ENCODE data around the gene INSYN2A.

DNA sequence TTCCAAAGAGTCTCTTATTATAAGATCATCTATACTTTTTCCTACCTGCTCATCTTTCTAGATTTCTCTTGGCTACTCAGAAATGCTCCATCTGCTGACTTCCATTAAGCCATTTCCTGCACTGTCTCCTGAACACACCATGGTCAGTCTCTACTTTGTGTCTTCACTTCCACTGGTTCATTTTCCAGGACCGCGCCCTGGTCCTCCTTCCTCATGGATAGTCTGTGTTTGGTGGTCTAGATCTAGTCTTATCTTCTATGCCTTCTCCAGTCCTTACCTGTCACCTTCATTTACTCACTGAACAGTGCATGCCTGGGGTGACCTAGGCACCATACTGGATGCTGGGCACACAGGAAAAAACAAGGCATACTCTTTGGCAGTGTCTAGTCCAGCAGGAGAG lies 11.8 kb downstream of the INSYN2A start:
- TF ChIP-seq, protein P1, sequence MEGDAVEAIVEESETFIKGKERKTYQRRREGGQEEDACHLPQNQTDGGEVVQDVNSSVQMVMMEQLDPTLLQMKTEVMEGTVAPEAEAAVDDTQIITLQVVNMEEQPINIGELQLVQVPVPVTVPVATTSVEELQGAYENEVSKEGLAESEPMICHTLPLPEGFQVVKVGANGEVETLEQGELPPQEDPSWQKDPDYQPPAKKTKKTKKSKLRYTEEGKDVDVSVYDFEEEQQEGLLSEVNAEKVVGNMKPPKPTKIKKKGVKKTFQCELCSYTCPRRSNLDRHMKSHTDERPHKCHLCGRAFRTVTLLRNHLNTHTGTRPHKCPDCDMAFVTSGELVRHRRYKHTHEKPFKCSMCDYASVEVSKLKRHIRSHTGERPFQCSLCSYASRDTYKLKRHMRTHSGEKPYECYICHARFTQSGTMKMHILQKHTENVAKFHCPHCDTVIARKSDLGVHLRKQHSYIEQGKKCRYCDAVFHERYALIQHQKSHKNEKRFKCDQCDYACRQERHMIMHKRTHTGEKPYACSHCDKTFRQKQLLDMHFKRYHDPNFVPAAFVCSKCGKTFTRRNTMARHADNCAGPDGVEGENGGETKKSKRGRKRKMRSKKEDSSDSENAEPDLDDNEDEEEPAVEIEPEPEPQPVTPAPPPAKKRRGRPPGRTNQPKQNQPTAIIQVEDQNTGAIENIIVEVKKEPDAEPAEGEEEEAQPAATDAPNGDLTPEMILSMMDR (IDR thresholded peaks at IDR 0.05; ENCODE audit: insufficient read depth, low read length), result no peak
- no peak for TF ChIP-seq SPI1 (IDR thresholded peaks at IDR 0.05; ENCODE audit: borderline replicate concordance, low read depth)
- no peak for TF ChIP-seq POLR2AphosphoS5 (IDR thresholded peaks at IDR 0.05; ENCODE audit: low read depth)
